OCI-LY7 (cell line): ENCODE measurements around the gene CRYBG3.

Experiments
- CTCF ChIP-seq: fragments of 200-600 bp; sonication (generic); conservative IDR thresholded peaks from 2 replicates; pipeline ENCODE4 v1.5.1; 2014; ENCODE audit warnings: mild to moderate bottlenecking, antibody characterized with exemption, low read length, moderate library complexity, mixed read lengths
- EZH2phosphoT487 ChIP-seq: fragments of 200-600 bp; sonication (generic); IDR thresholded peaks from 2 replicates; pipeline ENCODE4 v1.6.1; 2018; ENCODE audit warnings: low read depth, borderline replicate concordance, mild to moderate bottlenecking, mixed run types, antibody characterized with exemption, low read length, moderate library complexity, mixed read lengths

GRCh38 chr3:97772926-97773325, 48.9 kb upstream of the CRYBG3 start:
- no peak for TF ChIP-seq CTCF
- no peak for TF ChIP-seq EZH2phosphoT487
